Measurements from ENCODE around the gene JAK1. TPM values are rescaled to one million over a fixed set of nuclear protein-coding genes. Genes with fewer than 3 reads are reported as not detected.
A peak's percentile ranks its signal among the peaks of the same experiment; 100 is the strongest.

Gene JAK1
- polyA plus RNA-seq, 1 donor from 2014 or later, result 26.8 TPM

DNA sequence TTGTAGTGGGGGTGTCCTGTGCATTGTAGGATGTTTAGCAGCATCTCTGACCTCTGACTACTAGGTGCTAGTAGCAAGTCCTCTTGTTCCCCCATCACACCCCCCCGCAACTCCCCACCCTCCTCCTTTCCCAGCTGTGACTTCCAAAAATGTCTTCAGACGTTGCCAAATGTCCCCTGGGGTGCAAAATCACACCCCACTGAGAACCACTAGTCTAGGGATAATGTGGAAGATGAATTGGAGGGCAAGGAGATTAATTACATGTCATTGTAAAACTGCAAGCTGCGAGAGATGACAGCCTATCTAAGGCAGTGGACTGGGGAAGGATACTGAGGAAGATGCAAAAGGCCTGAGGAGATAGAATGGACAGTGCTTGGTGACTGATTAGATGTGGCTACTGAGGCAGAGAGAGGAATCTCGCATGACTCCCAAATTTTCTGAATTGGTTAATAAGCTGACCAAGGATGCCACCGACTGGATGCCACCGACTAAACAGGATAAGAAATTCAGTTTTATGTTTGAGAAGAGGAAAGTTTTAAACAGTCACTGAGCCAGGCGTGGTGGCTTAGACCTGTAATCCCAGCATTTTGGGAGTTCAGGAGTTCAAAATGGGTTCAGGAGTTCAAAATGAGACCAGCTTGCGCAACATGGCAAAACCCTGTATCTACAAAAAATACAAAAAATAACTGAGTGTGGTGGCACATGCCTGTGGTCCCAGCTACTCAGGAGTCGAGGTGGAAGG lies 3.1 kb upstream of the JAK1 start:
- H4K20me1 ChIP-seq (ENCODE audit: insufficient read depth), result no peaks in the 10 kb centered on the region
- no peak for TF ChIP-seq SMC3 (conservative IDR thresholded peaks at IDR 0.05; ENCODE audit: poor library complexity)
- no peak for TF ChIP-seq TAF1 (IDR thresholded peaks at IDR 0.05; ENCODE audit: low read depth)
- TF ChIP-seq, protein P1, sequence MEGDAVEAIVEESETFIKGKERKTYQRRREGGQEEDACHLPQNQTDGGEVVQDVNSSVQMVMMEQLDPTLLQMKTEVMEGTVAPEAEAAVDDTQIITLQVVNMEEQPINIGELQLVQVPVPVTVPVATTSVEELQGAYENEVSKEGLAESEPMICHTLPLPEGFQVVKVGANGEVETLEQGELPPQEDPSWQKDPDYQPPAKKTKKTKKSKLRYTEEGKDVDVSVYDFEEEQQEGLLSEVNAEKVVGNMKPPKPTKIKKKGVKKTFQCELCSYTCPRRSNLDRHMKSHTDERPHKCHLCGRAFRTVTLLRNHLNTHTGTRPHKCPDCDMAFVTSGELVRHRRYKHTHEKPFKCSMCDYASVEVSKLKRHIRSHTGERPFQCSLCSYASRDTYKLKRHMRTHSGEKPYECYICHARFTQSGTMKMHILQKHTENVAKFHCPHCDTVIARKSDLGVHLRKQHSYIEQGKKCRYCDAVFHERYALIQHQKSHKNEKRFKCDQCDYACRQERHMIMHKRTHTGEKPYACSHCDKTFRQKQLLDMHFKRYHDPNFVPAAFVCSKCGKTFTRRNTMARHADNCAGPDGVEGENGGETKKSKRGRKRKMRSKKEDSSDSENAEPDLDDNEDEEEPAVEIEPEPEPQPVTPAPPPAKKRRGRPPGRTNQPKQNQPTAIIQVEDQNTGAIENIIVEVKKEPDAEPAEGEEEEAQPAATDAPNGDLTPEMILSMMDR (IDR thresholded peaks at IDR 0.05; ENCODE audit: poor library complexity, severe bottlenecking), result no peak
- no peak for TF ChIP-seq POLR2AphosphoS5 (IDR thresholded peaks at IDR 0.05)
- TF ChIP-seq EZH2 (IDR thresholded peaks at IDR 0.05; ENCODE audit: borderline replicate concordance, insufficient read depth, low read length, poor library complexity, severe bottlenecking), result no peak
- TF ChIP-seq RAD21 (conservative IDR thresholded peaks at IDR 0.05), result no peak
- TF ChIP-seq MXI1 (conservative IDR thresholded peaks at IDR 0.05; ENCODE audit: poor library complexity, severe bottlenecking), result no peak
- TF ChIP-seq, protein P2, sequence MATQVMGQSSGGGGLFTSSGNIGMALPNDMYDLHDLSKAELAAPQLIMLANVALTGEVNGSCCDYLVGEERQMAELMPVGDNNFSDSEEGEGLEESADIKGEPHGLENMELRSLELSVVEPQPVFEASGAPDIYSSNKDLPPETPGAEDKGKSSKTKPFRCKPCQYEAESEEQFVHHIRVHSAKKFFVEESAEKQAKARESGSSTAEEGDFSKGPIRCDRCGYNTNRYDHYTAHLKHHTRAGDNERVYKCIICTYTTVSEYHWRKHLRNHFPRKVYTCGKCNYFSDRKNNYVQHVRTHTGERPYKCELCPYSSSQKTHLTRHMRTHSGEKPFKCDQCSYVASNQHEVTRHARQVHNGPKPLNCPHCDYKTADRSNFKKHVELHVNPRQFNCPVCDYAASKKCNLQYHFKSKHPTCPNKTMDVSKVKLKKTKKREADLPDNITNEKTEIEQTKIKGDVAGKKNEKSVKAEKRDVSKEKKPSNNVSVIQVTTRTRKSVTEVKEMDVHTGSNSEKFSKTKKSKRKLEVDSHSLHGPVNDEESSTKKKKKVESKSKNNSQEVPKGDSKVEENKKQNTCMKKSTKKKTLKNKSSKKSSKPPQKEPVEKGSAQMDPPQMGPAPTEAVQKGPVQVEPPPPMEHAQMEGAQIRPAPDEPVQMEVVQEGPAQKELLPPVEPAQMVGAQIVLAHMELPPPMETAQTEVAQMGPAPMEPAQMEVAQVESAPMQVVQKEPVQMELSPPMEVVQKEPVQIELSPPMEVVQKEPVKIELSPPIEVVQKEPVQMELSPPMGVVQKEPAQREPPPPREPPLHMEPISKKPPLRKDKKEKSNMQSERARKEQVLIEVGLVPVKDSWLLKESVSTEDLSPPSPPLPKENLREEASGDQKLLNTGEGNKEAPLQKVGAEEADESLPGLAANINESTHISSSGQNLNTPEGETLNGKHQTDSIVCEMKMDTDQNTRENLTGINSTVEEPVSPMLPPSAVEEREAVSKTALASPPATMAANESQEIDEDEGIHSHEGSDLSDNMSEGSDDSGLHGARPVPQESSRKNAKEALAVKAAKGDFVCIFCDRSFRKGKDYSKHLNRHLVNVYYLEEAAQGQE (IDR thresholded peaks at IDR 0.05; ENCODE audit: borderline replicate concordance), result no peak
- TF ChIP-seq EP300 (conservative IDR thresholded peaks at IDR 0.05; ENCODE audit: poor library complexity, severe bottlenecking), result no peak
- H3K27ac ChIP-seq (ENCODE audit: low read length), result no peak overlapping the region

DNA sequence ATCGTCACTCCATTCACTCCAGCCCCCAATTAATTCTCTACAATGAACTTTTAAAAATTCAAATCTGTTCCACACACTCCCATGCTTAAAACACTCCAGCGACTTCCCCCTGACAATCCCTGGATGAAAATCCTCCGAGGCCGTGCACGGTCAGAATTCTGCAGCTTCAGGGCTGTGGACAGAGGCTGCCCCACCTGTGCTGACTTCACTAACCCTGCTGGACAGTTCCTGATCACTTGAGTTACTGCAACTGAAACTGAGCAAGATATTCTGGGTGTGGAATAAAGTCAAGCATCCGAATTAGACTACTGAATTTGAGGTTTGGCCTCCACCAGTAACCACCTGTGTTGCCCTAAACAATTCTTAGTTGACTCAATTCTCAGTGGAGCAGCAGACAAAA lies 1.0 kb upstream of the JAK1 start:
- TF ChIP-seq RAD21 (conservative IDR thresholded peaks at IDR 0.05) (no peak), MXI1 (conservative IDR thresholded peaks at IDR 0.05; ENCODE audit: poor library complexity, severe bottlenecking) (no peak), EZH2 (IDR thresholded peaks at IDR 0.05; ENCODE audit: borderline replicate concordance, insufficient read depth, low read length, poor library complexity, severe bottlenecking) (no peak), TAF1 (IDR thresholded peaks at IDR 0.05; ENCODE audit: low read depth) (no peak), POLR2AphosphoS5 (IDR thresholded peaks at IDR 0.05) (no peak), SMC3 (conservative IDR thresholded peaks at IDR 0.05; ENCODE audit: poor library complexity) (no peak)
- TF ChIP-seq, protein P1 (IDR thresholded peaks at IDR 0.05; ENCODE audit: poor library complexity, severe bottlenecking), result no peak
- no peaks in the 10 kb centered on the region for H3F3A ChIP-seq (ENCODE audit: insufficient read depth, low read length, poor library complexity, severe bottlenecking)
- H3K4me2 ChIP-seq (ENCODE audit: low read length), result no peak overlapping the region
- no peaks in the 10 kb centered on the region for H3K9me3 ChIP-seq (ENCODE audit: low read length)
- H3K36me3 ChIP-seq (ENCODE audit: insufficient read depth, low read length), result no peaks in the 10 kb centered on the region
- peak overlapping the region; percentile 68 for H3K4me3 ChIP-seq (ENCODE audit: low read length)
- H3K27ac ChIP-seq (ENCODE audit: low read length), result no peak overlapping the region
- H3K9ac ChIP-seq (ENCODE audit: low read length), result no peak overlapping the region
- H3K9me2 ChIP-seq (ENCODE audit: insufficient read depth, low read length), result no peaks in the 10 kb centered on the region
- H3K79me2 ChIP-seq (replicated peaks; ENCODE audit: insufficient read depth, low read length), result peaks cover 14% of the 10 kb centered on the region
- H3K27me3 ChIP-seq (ENCODE audit: insufficient read depth, low read depth, low read length), result no peaks in the 10 kb centered on the region
- no peaks in the 10 kb centered on the region for H4K20me1 ChIP-seq (ENCODE audit: insufficient read depth)
- H2AFZ ChIP-seq (ENCODE audit: low read depth, low read length), result no peak overlapping the region

More for the DNA sequence above, 3.1 kb upstream of the JAK1 start:
- Histone ChIP-seq H3K9me2 (ENCODE audit: insufficient read depth, low read length) (no peaks in the 10 kb centered on the region), H3K36me3 (ENCODE audit: insufficient read depth, low read length) (no peaks in the 10 kb centered on the region), H3K79me2 (replicated peaks; ENCODE audit: insufficient read depth, low read length) (no peaks in the 10 kb centered on the region), H3K9me3 (ENCODE audit: low read length) (no peaks in the 10 kb centered on the region), H3K9ac (ENCODE audit: low read length) (no peak overlapping the region), H3K4me3 (ENCODE audit: low read length) (no peak overlapping the region), H2AFZ (ENCODE audit: low read depth, low read length) (no peak overlapping the region), H3K4me2 (ENCODE audit: low read length) (no peak overlapping the region), H3F3A (ENCODE audit: insufficient read depth, low read length, poor library complexity, severe bottlenecking) (no peaks in the 10 kb centered on the region), H3K27me3 (ENCODE audit: insufficient read depth, low read depth, low read length) (no peaks in the 10 kb centered on the region)
